Measurements from ENCODE around the gene GSTT2. TPM values are rescaled to one million over a fixed set of nuclear protein-coding genes. Genes with fewer than 3 reads are reported as not detected.

GSTT2 gene
- total RNA-seq, 4 donors from 2014 or later = not detected

GRCh38 chr22:24030186-24030702 lies 50.3 kb downstream of the GSTT2 start:
- TF ChIP-seq CTCF (IDR thresholded peaks at IDR 0.05; ENCODE audit: low read depth) = no peak

Other genes with a start within 250 kb of the GSTT2 start
- gene ZNF70, start 229.0 kb upstream of the GSTT2 start, total RNA-seq = 1 to 10 TPM; 2.9 to 7.0 (median 3.7) TPM
- gene VPREB3, start 225.7 kb upstream of the GSTT2 start, total RNA-seq = 1 to 10 TPM in 1 of 4 donors, not detected in 3; 6.8 TPM
- gene C22orf15, start 217.1 kb upstream of the GSTT2 start, total RNA-seq = not detected
- gene CHCHD10, start 212.2 kb upstream of the GSTT2 start, total RNA-seq = 10 to 100 TPM in 3 of 4 donors, 1 to 10 TPM in 1; 9.3 to 84.6 (median 26.6) TPM
- gene MMP11, start 207.3 kb upstream of the GSTT2 start, total RNA-seq = 1 to 10 TPM; 2.1 to 2.8 (median 2.2) TPM
- gene SMARCB1, start 193.2 kb upstream of the GSTT2 start, total RNA-seq = 10 to 100 TPM; 26.3 to 84.2 (median 37.5) TPM
- 1 to 10 TPM in 1 of 4 donors, under 1 TPM in 1, not detected in 2; 0.22 to 1.5 TPM for gene DERL3, start 141.1 kb upstream of the GSTT2 start, total RNA-seq
- gene SLC2A11, start 122.3 kb upstream of the GSTT2 start, total RNA-seq = 10 to 100 TPM in 1 of 4 donors, 1 to 10 TPM in 3; 4.8 to 10.2 (median 5.5) TPM
- gene MIF, start 85.8 kb upstream of the GSTT2 start, total RNA-seq = 100 to 1,000 TPM in 3 of 4 donors, 10 to 100 TPM in 1; 58.8 to 202 (median 128) TPM
- 1 to 10 TPM; 1.7 to 7.5 (median 3.5) TPM for gene GSTT2B, start 18.9 kb upstream of the GSTT2 start, total RNA-seq
- under 1 TPM in 3 of 4 donors, not detected in 1; 0.65 to 0.94 (median 0.88) TPM for gene DDTL, start 13.2 kb upstream of the GSTT2 start, total RNA-seq
- 100 to 1,000 TPM in 2 of 4 donors, 10 to 100 TPM in 2; 94.9 to 211 (median 111) TPM for gene DDT, start 5.7 kb upstream of the GSTT2 start, total RNA-seq
- not detected for gene GSTT4, start 25.3 kb downstream of the GSTT2 start, total RNA-seq
- gene CABIN1, start 31.2 kb downstream of the GSTT2 start, total RNA-seq = 10 to 100 TPM; 22.5 to 50.9 (median 31.9) TPM
- 1 to 10 TPM in 3 of 4 donors, under 1 TPM in 1; 0.82 to 2.4 (median 2.0) TPM for gene SUSD2, start 201.4 kb downstream of the GSTT2 start, total RNA-seq